GM18861 (cell line): ENCODE measurements around the gene PIP4K2C.

Experiments used
- ATAC-seq: cut with Tn5 transposase; IDR thresholded peaks from one replicate; pipeline ENCODE4 v1.9.1; 2021; ENCODE audit not compliant: unreplicated experiment

PIP4K2C gene

DNA sequence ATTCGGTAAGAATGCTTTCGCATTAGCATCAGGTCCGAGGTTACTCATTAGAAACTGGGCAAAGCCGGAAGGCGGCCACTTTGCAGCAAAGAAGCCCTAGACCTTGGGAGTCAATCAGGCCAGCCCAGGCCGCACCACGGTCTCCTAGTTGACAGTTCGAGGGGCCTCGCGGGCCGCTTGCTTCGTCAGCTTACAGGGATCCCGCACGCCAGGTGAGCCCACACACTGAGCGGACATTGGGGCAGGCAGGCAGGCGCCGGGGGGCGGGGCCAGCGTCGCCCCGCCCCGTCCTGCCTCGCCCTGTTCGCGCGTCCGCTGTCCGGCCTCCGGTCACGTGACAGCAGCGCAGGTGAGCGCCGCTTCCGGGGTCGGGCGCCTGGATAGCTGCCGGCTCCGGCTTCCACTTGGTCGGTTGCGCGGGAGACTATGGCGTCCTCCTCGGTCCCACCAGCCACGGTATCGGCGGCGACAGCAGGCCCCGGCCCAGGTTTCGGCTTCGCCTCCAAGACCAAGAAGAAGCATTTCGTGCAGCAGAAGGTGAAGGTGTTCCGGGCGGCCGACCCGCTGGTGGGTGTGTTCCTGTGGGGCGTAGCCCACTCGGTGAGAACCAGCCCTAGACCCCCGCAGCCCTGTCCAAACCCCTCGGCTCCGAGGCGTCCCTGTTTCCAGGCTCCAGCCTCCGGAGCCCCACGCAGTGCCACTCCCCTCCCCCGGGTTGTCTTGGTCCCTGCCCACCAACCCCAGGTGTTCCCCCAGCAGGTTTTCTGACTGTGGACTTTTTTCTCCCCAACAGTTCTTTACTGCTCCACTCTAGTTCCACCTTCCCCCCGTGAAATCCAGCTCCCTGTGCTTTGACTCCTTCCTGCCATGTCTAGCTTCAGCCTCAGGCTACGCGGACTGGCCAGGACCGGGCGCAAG is at the start of gene PIP4K2C:
PIP4K2C (plus strand) TSS at position 329 of the 918 bp plus-strand sequence; CDS start at position 427, 98 bp downstream.
- ATAC-seq: peak; percentile 84

DNA sequence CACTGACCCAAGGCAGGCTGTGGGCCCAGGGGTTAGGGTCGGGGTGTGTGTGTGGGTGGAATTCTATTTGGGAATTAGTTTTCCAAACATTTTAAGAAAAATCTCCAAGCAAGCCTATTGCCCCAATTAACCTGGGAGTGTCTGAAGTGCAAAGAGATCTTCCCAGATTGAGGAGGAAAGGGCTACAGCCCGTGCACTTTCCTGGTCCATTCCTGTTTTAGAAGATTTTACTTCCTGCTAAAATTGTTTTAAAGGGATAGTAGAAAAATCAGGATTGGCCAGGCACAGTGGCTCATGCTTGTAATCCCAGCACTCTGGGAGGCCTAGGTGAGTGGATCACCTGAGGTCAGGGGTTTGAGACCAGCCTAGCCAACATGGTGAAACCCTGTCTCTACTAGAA is 49.3 kb upstream of the PIP4K2C start:
- no peak for ATAC-seq

DNA sequence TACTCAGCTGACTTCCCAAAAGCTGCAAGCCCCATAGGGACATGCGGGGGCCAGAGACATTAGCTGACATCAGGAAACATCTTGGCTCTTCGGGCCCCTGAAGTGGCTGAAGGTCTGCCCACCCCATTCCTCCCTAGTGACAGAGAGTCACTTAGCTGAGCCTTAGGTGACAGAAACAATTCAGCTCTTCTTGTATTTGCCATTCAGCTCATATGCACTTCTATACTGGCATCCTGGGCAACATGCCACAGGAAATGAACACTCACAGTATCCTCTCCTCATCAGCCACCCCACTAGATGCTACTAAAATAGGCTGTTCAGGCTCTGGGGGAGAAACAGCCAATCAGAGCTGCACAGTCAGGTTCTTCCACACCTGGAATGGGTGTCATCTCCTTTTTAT is 47.4 kb upstream of the PIP4K2C start:
- ATAC-seq: no peak

DNA sequence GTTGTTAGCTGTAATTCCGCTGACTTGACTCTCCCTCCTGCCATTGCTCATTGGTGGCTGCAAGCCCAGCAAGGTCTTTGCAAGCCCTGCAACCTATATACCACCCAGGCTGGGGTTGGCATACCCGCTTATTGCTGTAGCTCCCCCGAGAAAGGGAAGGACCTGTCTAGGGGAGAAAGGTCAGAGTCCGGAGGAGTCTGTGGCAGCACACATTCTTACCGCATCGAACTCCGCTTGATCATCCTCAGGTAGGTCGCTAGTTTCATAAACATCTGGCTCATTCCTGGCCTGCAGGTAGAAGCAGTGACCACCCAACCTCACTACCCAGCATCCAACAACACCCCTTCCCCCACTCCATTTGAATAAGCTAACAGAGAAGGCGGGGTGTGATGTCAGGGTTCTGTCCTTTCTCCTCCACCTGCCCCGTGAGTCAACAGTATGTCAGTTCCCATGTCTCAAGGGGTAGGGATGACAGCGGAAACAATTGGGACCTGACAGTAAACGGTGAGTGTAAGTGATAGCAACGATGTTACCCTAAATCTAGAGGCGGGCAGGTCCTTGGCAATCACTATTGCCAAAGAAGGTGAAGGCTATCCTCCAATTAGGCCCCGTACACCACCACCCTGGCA is 45.1 kb upstream of the PIP4K2C start:
- ATAC-seq: no peak

- peak; percentile 99 for ATAC-seq
Observed at GRCh38 chr12:57546438-57547287, 44.3 kb upstream of the PIP4K2C start, which contains the start of gene DCTN2. Gene DCTN2, minus strand, starts transcription at chr12:57547192. Its CDS starts 129 bp downstream, at chr12:57547063.

GRCh38 chr12:57547288-57548012 is 43.5 kb upstream of the PIP4K2C start:
- no peak for ATAC-seq

GRCh38 chr12:57548013-57548315 is 43.0 kb upstream of the PIP4K2C start:
- no peak for ATAC-seq

- no peak for ATAC-seq
Observed at GRCh38 chr12:57548488-57548887, 42.5 kb upstream of the PIP4K2C start.

DNA sequence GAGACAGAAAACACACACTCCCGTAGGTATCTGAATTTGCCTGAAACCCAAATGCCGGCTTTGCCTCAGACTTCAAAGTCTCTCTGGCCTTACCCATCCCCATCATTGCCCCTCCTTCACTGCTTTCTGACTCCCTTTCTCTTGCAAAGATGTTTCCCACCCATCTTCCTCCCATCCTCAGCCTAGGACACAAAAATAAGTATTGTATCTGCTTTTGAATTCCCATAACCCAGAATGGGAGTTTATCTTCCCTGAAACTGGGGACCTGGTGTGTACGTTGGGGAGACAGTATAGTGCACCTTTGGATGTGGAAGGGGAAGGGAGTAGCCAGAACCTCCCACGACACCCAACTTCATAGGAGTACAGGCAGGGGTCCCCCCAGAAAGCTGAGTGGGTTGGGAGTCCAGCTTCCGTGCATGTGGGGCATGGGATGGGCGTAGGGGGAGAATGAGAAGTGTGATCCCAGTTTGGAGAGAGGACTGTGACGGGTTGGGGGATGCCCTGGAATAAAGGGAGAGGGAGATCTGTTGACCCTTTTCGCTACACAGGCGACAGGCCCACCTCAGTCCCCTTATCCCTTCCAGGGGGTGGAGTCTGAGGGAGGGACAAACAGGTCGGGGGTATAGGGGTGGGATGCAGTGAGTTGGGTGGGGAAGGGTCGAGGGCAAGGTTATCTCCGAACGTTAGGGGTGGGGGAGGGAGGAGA is 41.6 kb upstream of the PIP4K2C start:
- ATAC-seq: no peak

DNA sequence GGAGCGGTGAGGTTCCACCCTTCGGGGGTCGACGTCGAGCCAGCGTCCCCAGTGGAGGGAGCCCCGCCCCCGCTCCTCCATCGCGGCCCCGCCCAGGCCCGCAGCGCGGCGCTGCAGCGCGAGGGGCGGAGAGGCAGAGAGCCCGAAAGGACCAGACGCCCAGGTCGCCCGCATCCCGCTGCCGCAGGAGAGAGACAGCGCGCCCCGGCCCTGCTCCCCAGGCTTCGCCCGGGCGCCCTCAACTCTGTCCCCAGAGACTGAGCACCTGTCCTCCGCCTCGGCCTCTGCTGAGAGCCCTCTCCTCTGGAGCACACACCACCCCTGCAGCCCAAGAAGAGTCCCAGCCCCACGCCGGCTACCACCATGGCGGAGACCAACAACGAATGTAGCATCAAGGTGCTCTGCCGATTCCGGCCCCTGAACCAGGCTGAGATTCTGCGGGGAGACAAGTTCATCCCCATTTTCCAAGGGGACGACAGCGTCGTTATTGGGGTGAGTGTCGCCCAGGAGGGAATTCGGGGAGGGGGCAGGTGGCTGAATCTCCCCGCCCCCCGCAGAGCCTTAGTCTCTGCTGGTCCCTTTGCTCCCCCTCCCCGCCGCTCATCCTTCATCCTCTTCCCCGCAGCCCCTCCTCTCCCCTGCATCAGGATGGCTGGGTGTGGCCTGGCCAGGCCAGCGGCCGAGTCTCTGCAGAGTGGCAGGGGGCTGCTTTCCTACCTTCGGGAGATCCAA is 40.9 kb upstream of the PIP4K2C start, which contains the start of gene KIF5A:
KIF5A (plus strand) TSS at position 136 of the 732 bp plus-strand sequence; CDS start at position 364, 228 bp downstream.
- no peak for ATAC-seq

- ATAC-seq: no peak
Observed at GRCh38 chr12:57550641-57551549, 40.1 kb upstream of the PIP4K2C start.

GRCh38 chr12:57551637-57552305 is 39.2 kb upstream of the PIP4K2C start:
- ATAC-seq: no peak

DNA sequence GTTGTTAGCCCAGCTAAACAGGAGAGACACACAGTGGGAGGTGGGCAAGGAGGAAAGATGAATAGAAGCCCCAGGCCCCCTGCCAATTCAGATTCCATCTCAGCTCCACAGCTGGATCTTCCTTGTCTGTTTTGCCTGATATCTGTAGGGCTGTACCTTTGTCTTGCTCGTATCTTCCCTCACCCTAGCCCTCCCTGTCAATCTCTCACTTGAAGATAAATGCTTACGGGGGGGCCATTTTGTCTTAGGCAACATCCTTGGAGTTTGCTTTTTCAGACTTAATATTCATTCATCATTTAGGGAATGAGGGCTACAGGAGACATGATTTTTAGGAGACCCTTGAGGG is 38.7 kb upstream of the PIP4K2C start:
- no peak for ATAC-seq

- no peak for ATAC-seq
Observed at GRCh38 chr12:57552835-57553313, 38.1 kb upstream of the PIP4K2C start.

DNA sequence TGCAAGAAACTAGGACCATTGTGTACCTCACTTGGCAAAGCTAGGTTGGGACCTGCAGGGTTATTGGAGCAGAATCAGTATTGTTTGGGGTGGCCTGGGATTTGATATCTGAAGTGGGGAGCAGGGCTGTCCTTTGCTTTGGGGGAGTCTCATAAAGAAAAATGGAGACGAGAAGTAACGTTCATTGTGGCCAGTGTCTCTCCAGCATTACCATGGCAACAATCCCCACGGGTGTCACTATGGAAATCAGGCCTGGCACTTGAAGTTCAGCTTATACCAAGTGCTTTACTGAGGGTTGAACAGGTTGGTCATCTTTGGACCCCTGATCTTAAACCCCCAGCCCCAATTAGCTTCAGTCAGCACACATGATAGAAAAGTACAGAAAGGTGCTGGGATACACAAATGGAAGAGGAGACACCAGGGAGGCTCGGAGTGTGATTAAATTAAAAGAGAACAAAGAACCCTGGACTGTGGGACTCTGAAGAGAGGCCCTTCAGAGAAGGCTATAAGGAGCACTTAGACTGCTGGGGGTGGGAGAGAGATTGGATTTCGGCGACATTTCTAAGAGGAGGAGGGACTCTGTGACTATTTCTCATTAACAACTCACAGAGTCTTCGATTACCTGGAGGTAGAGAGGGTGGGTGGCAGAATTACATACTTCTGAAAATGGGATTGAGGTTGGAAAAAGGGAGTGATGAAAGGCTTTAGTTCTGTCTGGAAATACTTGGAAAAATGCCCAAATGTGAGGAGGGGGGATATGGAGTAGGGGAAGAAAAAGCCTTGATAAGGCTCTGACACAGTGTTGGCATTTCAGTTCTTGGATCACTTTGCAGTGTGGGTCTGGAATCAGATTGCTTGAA is 37.4 kb upstream of the PIP4K2C start:
- ATAC-seq: no peak

DNA sequence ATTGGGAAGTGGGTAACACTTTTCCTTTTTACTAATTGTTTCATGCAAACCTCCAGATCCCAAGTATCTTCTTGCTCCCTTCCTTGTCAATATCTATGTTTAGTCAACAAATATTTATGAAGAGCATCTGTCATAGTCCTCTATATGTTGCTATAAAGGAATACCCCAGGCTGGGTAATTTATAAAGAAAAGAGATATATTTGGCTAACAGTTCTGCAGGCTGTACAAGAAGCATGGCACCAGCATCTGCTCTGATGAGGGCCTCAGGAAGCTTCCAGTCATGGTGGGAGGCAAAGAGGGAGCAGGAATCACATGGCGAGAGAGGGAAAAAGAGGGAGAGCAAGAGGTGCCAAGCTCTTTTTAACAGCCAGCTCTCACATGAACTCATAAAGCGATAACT is 36.5 kb upstream of the PIP4K2C start:
- no peak for ATAC-seq

- ATAC-seq: no peak
Observed at GRCh38 chr12:57554897-57555296, 36.1 kb upstream of the PIP4K2C start.
